SHP77 (cell line): ENCODE data around the gene ATP11C.
"Not testable (repeated sequence)": the region's sequence is repeated elsewhere in the genome, so short reads cannot be mapped to it uniquely, and the experiment has no call there.

ENCODE experiments used
- DNase-seq, 2 experiments: peaks; one replicate each; lab custom pipeline; 2025; lab: John Stamatoyannopoulos, UW

The ATP11C gene

GRCh38 chrX:139932901-139933796 lies at the start of gene ATP11C:
TSS of gene ATP11C (minus strand) at chrX:139933053. CDS start at chrX:139932042, 1,011 bp downstream.
- peak; percentile 32 to 53 for DNase-seq

GRCh38 chrX:139974471-139974870 lies 41.6 kb upstream of the ATP11C start:
- DNase-seq, result no peak

- no peak for DNase-seq
Observed at GRCh38 chrX:139972629-139973624, 40.1 kb upstream of the ATP11C start.

DNA sequence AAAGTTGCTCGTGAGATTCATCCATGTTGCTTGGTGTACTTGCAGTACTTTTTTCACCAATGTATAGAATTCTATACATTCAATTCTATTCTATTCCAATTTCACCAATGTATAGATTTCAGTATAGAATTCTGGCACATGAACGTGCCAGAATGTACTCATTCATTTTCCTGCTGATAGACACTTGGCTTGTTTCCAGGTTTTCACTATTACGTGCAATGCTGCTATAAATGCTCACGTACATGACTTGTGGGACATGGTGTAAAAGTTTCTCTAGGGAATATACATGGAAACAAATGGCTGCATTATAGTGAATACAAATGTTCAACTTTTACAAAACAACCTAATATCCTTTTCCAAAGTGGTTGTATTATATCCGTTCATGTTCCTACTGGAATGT lies 39.3 kb upstream of the ATP11C start:
- no peak for DNase-seq

DNA sequence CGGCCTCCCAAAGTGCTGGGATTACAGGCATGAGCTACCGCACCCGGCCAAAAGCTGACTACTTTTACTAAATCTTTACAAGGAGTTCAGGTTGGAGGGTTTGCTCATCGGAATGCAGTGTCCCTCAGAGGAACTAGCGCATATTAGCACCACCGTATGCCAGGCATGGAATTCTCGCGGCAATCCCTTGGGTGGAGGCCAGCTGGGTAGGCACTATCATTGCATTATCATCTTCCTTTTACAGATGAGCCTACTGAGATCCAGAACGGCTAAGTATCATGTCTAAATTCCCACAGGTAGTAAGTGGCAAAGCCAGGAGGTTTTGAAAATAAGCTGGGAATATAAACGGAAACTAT lies 38.5 kb upstream of the ATP11C start:
- DNase-seq, result no peak

DNA sequence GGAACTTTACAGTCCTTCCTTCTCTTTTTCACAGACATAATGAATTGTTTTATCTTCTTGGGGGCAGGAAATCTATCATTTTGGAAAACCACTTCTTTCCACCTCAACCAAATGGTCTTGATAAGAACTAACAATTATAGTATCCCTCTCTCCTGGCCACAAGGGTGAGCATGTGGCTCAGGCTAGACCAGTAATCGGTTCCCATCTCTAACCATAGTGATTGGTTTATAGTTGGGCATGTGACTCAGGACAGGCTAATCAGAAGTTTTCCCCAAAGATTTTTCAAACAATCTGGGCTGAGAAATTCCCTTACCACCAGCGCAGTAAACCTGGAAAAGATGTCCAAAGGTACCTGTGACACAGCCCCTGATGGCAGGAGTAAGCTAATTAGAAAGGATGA lies 36.4 kb upstream of the ATP11C start:
- DNase-seq, result no peak

DNA sequence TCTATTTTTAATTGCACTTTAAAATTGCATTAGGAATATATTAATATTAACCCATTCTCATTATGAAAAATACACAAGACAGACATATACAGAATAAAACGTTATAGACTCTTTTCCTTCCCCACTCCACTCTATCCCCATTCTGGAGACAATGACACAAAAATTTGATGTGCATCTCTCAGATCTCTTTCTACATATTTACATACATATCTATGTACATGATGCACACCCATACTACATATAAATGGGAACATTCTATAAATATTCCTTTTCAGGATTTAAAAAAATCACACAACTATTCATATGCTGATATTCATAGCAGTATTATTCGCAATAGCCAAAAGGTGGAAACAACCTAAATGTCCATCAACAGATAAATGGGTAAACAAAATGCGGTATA lies 34.9 kb upstream of the ATP11C start:
- DNase-seq, result no peak

DNA sequence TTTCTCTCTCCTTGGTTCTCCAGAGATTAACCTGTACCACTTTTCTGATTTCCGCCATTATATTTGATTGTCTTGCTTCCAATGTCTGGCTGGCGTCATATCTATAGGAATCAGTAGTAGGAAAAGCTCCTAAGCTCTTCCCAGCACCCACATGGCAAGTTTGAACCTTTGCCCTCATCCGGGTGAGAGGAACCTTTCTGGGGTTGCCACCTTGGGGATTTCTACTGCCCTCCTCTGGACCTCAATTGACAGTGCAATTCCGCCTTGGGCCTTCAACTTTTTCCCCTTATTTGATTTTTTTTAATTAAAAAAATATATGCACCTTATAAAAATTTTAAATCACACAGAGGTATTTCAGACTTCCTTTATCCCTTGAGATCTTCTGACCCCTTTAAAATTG lies 34.4 kb upstream of the ATP11C start:
- no peak for DNase-seq

GRCh38 chrX:139966159-139966558 lies 33.3 kb upstream of the ATP11C start:
- not testable (repeated sequence) for DNase-seq

DNA sequence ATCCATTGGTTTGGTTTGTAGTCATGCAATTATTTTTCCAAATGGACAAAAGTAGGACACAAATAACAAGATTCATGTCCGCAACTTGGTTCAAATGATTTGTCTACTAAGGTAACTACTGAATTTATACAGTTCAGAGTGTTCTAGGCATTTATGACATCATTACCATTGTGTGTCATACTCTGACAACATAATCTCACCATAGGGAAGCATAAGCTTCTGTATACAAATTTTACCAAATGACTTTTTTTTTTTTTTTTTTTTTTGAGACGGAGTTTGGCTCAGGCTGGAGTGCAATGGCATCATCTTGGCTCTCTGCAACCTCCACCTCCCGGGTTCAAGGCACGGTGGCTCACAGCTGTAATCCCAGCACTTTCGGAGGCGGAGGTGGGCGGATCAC lies 32.6 kb upstream of the ATP11C start, which contains the start of gene CXorf66:
Gene CXorf66 (minus strand): TSS at position 101 of the 400 bp plus-strand sequence. CDS start 25 bp downstream, at position 76.
- no peak for DNase-seq

GRCh38 chrX:139961091-139961490 lies 28.2 kb upstream of the ATP11C start:
- not testable (repeated sequence) for DNase-seq

DNA sequence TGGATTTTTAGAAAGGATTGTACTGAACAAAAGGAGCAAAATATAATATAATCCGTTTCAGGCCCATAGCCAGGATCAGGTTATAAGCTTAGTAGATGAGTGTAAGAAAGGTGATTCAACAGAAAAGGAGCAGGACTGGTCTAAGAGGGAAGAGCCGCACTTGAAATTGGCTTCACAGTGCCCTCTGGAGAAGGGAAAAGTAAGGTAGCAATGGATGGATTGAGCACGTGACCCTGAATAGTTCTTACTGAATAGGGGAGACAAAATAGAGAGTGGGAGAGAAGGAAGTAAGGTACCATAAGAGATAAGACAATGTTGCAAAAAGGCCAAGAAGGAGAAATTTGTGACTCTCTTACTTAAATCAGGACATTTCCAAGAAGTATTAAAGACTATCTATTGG lies 16.9 kb upstream of the ATP11C start:
- DNase-seq, result no peak

GRCh38 chrX:139945075-139945474 lies 12.2 kb upstream of the ATP11C start:
- no peak for DNase-seq

- DNase-seq, result no peak
Observed at GRCh38 chrX:139936259-139936658, 3.4 kb upstream of the ATP11C start.

DNA sequence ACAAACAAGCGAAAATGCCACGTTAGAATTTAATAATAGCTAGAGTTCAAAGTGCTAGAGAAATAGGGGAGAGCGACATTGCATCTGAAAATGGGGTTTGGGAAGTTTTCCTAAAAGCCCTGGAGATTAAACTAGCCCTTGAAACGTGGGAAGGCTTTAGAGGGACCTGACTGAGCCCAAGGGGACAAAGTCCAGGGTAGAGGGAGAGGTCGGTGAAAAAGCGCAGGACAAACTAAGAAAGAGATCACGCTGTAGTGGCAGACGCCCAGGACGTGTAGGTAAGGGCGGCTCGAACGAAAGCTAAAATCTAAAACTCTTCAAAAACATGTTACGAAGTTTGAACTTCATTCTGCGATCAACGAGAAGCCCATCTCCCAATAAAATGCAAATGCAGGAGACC lies 1.1 kb upstream of the ATP11C start:
- DNase-seq, result no peak

DNA sequence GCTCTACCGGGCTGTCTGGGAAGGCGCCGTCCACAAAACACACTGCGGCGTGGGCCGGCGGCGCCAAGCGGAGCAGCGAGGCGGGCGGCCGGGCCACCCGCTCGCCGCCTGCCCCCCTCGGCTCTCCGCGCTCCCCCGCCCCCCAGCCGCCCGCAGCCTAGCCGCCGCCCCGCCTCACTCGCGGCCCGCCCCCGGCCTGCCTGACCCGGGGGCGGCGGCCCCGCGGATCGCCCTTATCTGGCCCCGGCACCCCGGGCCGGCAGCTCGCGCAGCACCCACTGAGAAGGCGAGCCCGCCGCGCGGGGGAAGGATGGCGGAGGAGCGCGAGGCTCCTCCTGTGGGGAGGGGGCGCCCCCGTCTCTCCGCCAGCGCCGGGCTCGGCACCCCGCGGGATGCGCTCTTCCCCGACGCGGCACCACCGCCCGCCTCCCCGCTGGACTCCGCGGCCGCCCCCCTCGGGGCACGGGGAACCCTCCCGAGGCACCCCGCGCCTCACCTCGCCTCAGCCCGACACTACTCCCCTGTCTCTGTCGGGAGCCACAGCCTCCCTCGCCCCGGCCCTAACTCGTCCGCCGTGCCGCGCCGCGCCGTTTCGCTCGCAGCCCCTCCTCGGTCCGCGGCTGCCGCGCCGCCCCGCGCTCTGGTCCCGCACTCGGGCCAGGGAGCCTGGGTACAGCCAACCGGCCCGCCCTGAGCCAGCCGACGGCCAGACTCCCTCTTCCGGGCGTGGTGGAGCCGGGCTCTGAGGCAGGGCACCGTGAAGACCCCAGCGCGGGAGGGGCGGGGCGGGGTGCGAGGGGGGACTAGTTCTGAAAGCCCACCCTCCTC lies 566 bp downstream of the ATP11C start:
- DNase-seq, result peak in 1 of 2 experiments; percentile 41

DNA sequence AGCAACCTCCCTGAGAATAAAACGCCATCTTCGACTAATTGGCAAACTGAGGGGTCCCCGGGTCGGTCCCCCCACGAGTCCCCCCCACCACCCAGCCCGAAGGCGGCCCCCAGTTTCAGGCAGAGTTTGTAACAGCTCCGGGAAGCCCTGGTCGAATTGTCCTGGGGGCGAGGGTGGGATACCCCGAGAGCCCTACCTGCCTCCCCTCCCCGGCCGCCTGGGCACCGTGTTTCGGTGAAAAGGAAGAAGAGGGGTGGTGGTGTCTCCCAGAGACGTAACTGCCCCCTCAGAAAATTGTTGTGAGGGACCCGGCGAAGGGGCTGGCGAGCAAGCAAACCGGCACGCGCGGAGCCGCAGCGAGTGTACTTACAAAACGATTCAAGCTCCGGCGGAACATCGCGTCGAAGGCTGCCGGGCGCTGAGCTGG lies 1.2 kb downstream of the ATP11C start:
- no peak for DNase-seq

- DNase-seq, result no peak
Observed at GRCh38 chrX:139930916-139931645, 1.8 kb downstream of the ATP11C start.

DNA sequence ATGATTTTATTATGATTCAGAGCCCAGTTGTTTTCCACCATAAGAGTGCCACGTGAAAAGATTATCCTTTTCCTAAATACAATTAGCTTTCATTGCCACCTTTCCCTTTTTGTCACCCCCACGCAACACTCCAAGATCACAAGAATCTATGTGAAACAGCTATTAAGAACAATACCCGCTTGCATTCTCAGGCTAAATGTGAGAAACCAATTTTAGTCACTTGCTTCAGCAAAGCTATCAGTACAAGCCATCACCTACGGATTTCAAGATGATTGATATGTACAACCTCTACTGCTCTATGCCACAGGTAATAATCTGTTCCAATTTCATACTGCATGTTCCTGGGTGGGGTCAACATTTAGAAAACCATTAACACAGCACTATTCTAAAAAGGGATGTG lies 2.5 kb downstream of the ATP11C start:
- DNase-seq, result no peak

DNA sequence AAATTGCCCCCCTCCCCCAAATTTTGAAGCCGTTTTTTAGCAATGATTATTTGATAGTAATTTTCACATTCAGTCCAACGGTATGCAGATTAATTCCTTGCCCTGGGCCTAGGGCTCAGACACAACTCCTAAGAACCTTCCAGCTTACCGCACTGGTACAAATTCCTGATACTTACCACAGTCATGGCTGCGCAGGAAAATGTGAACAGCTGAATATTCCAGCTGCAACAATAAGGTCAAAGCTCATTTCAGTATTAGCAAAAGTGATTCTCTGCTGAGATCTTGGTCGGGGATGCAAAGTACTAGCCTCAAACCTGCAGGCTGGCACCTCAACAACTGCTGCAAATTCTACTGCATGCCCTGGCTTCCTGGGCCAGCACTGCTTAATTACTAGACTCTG lies 3.0 kb downstream of the ATP11C start:
- no peak for DNase-seq

DNA sequence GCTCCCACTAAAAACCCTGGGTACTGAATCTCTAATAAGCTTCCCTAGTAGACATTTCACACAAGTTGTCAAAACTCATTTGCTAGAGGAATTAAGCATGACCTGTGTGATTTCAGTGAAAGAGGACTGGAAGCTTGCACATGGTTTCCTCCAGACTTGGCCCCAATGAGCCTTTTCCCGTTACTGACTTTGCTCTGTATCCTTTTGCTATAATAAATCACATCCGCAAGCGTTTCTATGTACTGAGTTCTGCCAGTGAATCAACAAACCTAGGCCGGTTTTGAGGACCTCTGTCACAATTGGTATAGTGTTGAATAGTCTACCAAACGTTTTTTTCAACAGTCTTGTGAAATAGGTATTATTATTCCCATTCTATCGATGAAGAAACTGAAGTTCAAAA lies 8.2 kb downstream of the ATP11C start:
- no peak for DNase-seq
